GM18951 (cell line): Measurements from ENCODE around the gene CAP1.

Source experiments
- POLR2A ChIP-seq: IDR thresholded peaks from 4 replicates; pipeline ENCODE4 v1.6.1; 2011; ENCODE audit warnings: mild to moderate bottlenecking; ENCODE audit not compliant: insufficient read length, insufficient read depth; ENCODE audit errors: extremely low read depth
- in situ Hi-C: fragments of 300-500 bp; cut with MboI; formaldehyde crosslinking; loops from one replicate; pipeline ENCODE4 v1.12.0; 2022; ENCODE audit warnings: low sequenced_read_pairs, mixed read lengths, inconsistent platforms; ENCODE audit not compliant: unreplicated experiment

Gene CAP1

GRCh38 chr1:40014812-40015594, 25.5 kb upstream of the CAP1 start:
- no peak for TF ChIP-seq POLR2A
- in situ Hi-C loops = no loop called here

- no peak for TF ChIP-seq POLR2A
- in situ Hi-C loops = no loop called here
Measured at GRCh38 chr1:40017951-40018575, 22.5 kb upstream of the CAP1 start.

GRCh38 chr1:40020447-40021085, 20.0 kb upstream of the CAP1 start:
- in situ Hi-C loops = no loop called here
- no peak for TF ChIP-seq POLR2A

GRCh38 chr1:40023379-40023944, 17.1 kb upstream of the CAP1 start:
- no peak for TF ChIP-seq POLR2A
- in situ Hi-C loops = no loop called here

- in situ Hi-C loops = no loop called here
- TF ChIP-seq POLR2A = no peak
Measured at GRCh38 chr1:40024671-40025070, 15.9 kb upstream of the CAP1 start.

GRCh38 chr1:40027647-40028046, 12.9 kb upstream of the CAP1 start:
- TF ChIP-seq POLR2A = no peak
- in situ Hi-C loops = no loop called here

- in situ Hi-C loops = loop anchor here (10.0 kb wide), 1 partner anchor 105 kb away; no protein-coding TSS in a partner anchor
- no peak for TF ChIP-seq POLR2A
Measured at GRCh38 chr1:40029608-40030007, 10.9 kb upstream of the CAP1 start.

- TF ChIP-seq POLR2A = no peak
- in situ Hi-C loops = loop anchor here (10.0 kb wide), 1 partner anchor 106 kb away; no protein-coding TSS in a partner anchor
Measured at GRCh38 chr1:40030528-40031135, 9.9 kb upstream of the CAP1 start.

GRCh38 chr1:40032240-40032891, 8.2 kb upstream of the CAP1 start:
- no peak for TF ChIP-seq POLR2A
- in situ Hi-C loops = loop anchor here (10.0 kb wide), 1 partner anchor 108 kb away; no protein-coding TSS in a partner anchor

GRCh38 chr1:40034869-40035268, 5.7 kb upstream of the CAP1 start:
- in situ Hi-C loops = loop anchor here (10.0 kb wide), 1 partner anchor 110 kb away; no protein-coding TSS in a partner anchor
- no peak for TF ChIP-seq POLR2A

- TF ChIP-seq POLR2A = no peak
- in situ Hi-C loops = loop anchor here (10.0 kb wide), 1 partner anchor 112 kb away; no protein-coding TSS in a partner anchor
Measured at GRCh38 chr1:40036574-40036973, 4.0 kb upstream of the CAP1 start.

GRCh38 chr1:40037254-40037653, 3.3 kb upstream of the CAP1 start:
- in situ Hi-C loops = loop anchor here (10.0 kb wide), 1 partner anchor 112 kb away; no protein-coding TSS in a partner anchor
